ENCODE results near the gene RPL7L1.
"Not testable (repeated sequence)": the region's sequence is repeated elsewhere in the genome, so short reads cannot be mapped to it uniquely, and the experiment has no call there.

Gene RPL7L1

DNA sequence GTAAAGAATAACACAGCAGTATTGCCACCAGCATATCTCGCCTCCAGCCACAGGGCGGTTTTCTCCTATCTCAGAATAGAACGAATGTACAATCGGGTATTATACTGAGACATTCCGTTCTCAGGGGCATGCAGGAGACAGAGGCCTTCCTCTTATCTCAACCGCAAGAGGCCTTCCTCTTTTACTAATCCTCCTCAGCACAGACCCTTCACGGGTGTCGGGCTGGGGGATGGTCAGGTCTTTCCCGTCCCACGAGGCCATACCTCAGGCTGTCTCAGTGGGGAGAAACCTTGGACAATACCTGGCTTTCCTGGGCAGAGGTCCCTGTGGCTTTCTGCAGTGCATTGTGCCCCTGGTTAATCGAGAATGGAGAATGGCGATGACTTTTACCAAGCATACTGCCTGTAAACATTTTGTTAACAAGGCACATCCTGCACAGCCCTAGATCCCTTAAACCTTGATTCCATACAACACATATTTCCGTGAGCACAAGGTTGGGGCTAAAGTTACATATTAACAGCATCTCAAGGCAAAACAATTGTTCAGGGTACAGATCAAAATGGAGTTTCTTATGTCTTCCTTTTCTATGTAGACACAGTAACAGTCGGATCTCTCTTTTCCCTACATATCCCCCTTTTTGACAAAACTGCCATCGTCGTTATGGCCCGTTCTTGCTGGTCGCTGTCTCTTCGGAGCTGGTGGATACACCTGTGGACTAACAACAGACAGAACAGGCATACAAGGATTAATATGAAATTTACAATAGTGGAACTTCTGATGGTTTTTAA is 14.8 kb downstream of the RPL7L1 start:
- DNase-seq, result not testable (repeated sequence)

GRCh38 chr6:42896178-42896719 is 16.8 kb downstream of the RPL7L1 start:
- no peak for DNase-seq

- DNase-seq, result peak; percentile 76
These were observed 19.5 kb downstream of the RPL7L1 start for GRCh38 chr6:42898891-42899361.

DNA sequence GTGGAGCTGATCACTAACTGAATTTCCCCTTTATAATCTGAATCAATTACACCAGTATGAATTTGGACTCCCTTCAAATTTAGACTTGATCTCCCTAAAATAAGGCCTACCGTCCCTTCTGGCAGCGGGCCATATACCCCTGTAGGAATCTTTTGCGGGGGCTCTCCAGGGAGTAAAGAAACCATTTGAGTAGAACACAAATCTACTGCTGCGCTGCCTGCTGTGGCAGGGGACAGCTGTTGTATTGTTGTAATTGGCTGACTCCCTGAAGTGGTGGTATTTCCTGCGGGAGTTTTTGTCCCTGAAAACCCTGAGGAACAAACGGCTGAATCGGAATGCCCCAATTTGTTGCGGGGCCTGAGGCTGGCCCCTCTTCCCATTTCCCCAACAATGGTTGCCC is 20.5 kb downstream of the RPL7L1 start:
- no peak for DNase-seq

DNA sequence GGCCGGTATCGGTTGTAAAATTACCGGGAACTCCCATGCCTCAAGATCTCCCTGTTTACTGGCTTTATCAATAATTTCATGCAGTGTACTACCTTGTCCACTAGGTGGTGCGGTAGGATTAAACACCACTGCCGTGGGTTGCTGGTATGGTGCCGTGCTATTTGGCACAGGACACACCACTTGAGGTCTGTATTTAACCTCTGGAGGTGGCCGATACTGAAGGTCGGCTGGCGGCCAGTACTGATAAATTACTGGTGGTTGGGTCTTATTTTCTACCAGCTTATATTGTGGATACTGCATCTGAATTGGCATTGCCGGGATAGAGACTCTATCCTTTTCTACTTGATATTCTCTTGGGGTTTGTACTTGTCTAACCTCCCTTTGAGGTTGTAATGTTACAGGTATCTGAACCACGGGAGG is 22.1 kb downstream of the RPL7L1 start:
- peak; percentile 71 for DNase-seq

DNA sequence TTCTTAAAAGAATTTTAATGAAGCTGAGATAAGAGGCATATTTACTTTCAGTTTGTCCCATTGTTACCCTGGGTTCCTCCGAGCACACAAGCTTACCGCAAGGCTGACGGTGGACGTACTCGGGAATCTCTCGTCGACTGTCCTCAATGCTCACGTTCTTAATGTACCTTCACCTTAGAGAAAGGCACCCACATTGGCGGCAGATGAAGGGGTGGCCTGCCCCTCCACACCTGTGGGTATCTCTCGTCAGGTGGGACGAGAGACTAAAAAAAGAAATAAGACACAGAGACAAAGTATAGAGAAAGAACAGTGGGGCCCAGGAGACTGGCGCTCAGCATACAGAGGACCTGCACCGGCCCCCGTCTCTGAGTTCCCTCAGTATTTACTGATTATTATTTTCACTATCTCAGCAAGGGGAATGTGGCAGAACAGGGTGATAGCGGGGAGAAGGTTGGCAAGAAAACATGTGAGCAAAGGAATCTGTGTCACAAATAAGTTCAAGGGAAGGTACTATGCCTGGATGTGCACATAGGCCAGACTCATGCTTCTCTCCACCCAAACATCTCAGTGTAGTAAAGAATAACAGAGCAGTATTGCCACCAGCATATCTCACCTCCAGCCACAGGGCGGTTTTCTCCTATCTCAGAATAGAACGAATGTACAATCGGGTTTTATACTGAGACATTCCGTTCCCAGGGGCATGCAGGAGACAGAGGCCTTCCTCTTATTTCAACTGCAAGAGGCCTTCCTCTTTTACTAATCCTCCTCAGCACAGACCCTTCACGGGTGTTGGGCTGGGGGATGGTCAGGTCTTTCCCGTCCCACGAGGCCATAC is 23.2 kb downstream of the RPL7L1 start:
- not testable (repeated sequence) for DNase-seq

GRCh38 chr6:42904467-42904866 is 25.1 kb downstream of the RPL7L1 start:
- DNase-seq, result no peak

DNA sequence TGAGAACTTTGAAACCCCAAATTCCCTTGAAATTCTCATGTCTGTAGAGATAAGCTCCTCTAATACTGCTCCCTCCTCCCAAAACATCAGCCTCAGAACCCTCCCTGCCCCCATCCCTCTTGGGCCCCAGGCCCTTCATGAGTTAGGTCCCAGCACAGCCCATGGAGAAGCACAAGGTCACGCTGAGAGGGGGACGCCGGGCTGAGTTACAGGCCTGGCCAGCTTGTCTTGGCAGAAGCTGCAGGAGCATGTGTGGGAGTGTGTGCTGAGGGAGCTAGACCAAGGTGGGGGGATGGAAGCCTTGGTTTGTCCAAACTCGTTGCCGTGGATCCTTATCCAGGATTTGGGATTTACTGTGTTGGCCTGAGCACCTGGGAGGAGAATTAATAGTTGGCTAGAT is 27.9 kb downstream of the RPL7L1 start:
- no peak for DNase-seq

GRCh38 chr6:42909835-42910234 is 30.4 kb downstream of the RPL7L1 start:
- no peak for DNase-seq

GRCh38 chr6:42911171-42912021 is 32.0 kb downstream of the RPL7L1 start:
- DNase-seq, result no peak

DNA sequence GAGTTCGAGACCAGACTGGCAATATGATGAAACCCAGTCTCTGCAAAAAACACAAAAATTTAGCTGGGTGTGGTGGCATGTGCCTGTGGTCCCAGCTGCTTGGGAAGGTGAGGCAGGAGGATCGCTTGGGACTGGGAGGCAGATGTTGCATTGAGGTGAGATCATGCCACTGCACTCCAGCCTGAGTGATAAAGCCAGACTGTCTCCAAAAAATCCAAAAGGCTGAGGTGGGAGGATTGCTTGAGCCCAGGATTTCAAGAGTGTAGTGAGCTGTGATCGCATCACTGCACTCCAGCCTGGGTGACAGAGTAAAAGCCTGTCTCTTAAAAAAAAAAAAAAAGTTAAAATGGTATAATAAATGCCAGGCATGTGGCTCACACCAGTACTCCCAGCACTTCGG is 35.1 kb downstream of the RPL7L1 start:
- no peak for DNase-seq

- DNase-seq, result no peak
These were observed 36.3 kb downstream of the RPL7L1 start, which contains the start of gene PTCRA for GRCh38 chr6:42915732-42916131. Gene PTCRA, plus strand, starts transcription at chr6:42916053. Its CDS starts 17 bp downstream, at chr6:42916070.

DNA sequence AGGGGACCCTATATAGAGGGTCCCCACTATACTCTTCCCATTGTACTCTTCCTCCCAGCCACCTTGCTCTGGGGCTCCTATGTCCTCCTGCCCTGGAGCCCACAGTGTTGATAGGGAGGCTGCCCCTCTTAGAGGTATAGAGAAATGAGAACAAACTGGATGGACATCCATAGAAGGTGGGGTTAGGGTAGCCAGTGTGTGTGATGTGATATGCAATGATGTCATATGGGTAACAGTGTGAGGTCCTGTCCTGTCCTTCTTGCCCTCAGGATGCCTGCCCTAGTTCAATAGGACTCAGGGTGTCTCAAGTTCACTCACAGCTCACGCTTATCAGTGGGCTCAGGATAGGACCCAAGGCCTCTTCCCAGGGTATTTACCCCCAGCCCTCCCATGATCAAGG is 36.9 kb downstream of the RPL7L1 start:
- DNase-seq, result no peak

GRCh38 chr6:42921801-42922200 is 42.4 kb downstream of the RPL7L1 start:
- DNase-seq, result no peak

- no peak for DNase-seq
These were observed 44.2 kb downstream of the RPL7L1 start for GRCh38 chr6:42923666-42924065.

- DNase-seq, result no peak
These were observed 45.9 kb downstream of the RPL7L1 start for GRCh38 chr6:42925248-42925857.

- peak; percentile 93 for DNase-seq
These were observed 49.8 kb downstream of the RPL7L1 start, which contains the start of gene CNPY3 for GRCh38 chr6:42928986-42929820. Gene CNPY3, plus strand, starts transcription at chr6:42929480. Its CDS starts 91 bp downstream, at chr6:42929571.

DNA sequence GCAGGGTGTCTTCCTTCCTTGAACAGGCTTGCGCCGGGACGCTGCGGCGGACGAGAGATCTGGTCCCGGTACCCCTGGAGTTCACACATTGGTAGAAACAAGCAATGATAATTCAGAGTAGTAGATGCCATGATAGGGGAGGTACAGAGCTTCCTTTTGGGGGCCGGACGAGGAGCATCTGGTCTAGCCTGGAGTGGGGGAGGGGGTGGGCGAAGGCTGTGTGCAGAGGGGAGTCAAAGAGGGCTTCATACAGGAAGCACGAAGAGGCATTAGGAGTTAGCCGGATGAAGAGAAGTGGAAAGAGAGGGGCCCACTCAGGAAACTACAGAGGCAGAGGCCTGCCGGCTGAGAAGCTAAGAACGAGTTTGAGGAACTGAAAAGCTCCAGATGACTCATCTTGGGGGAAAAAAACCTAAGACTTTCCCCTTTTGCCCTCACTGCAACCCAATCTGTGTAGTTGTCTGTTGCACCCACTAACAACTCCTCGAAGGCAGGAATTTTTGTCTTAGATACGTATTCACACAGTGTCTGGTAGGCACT is 50.5 kb downstream of the RPL7L1 start:
- DNase-seq, result no peak

GRCh38 chr6:42932412-42932811 is 53.0 kb downstream of the RPL7L1 start:
- no peak for DNase-seq

GRCh38 chr6:42933205-42933604 is 53.8 kb downstream of the RPL7L1 start:
- no peak for DNase-seq

- DNase-seq, result no peak
These were observed 55.9 kb downstream of the RPL7L1 start for GRCh38 chr6:42935322-42935721.

Measured in activated gamma-delta T cell treated with Interleukin-2 at 50 U/mL for 16 hours (primary cell).